Measurements from ENCODE around the gene MED13L.
"Not testable (repeated sequence)": the region's sequence is repeated elsewhere in the genome, so short reads cannot be mapped to it uniquely, and the experiment has no call there.

MED13L gene

GRCh38 chr12:116144384-116144783, 133.1 kb downstream of the MED13L start:
- DNase-seq = no peak

GRCh38 chr12:116143909-116144308, 133.6 kb downstream of the MED13L start:
- DNase-seq = no peak

GRCh38 chr12:116142936-116143898, 134.3 kb downstream of the MED13L start:
- DNase-seq = peak; percentile 54

GRCh38 chr12:116141833-116142162, 135.7 kb downstream of the MED13L start:
- no peak for DNase-seq

GRCh38 chr12:116141110-116141832, 136.2 kb downstream of the MED13L start:
- no peak for DNase-seq

GRCh38 chr12:116140529-116140928, 137.0 kb downstream of the MED13L start:
- no peak for DNase-seq

- DNase-seq = no peak
These were observed 138.7 kb downstream of the MED13L start for GRCh38 chr12:116138781-116139180.

GRCh38 chr12:116138364-116138763, 139.1 kb downstream of the MED13L start:
- DNase-seq = no peak

- no peak for DNase-seq
These were observed 140.2 kb downstream of the MED13L start for GRCh38 chr12:116137318-116137717.

- DNase-seq = no peak
These were observed 141.2 kb downstream of the MED13L start for GRCh38 chr12:116136340-116136739.

GRCh38 chr12:116135209-116135930, 142.1 kb downstream of the MED13L start:
- DNase-seq = no peak

GRCh38 chr12:116133636-116134214, 143.8 kb downstream of the MED13L start:
- no peak for DNase-seq

- DNase-seq = no peak
These were observed 144.3 kb downstream of the MED13L start for GRCh38 chr12:116133149-116133548.

GRCh38 chr12:116131987-116132386, 145.5 kb downstream of the MED13L start:
- DNase-seq = not testable (repeated sequence)

GRCh38 chr12:116131176-116131575, 146.3 kb downstream of the MED13L start:
- no peak for DNase-seq

- no peak for DNase-seq
These were observed 147.1 kb downstream of the MED13L start for GRCh38 chr12:116130431-116130830.

GRCh38 chr12:116128779-116129178, 148.7 kb downstream of the MED13L start:
- DNase-seq = no peak

GRCh38 chr12:116127859-116128258, 149.6 kb downstream of the MED13L start:
- no peak for DNase-seq

GRCh38 chr12:116126610-116127009, 150.9 kb downstream of the MED13L start:
- DNase-seq = no peak

GRCh38 chr12:116125956-116126566, 151.4 kb downstream of the MED13L start:
- DNase-seq = no peak

- DNase-seq = no peak
These were observed 152.4 kb downstream of the MED13L start for GRCh38 chr12:116125084-116125483.

- peak; percentile 29 for DNase-seq
These were observed 153.8 kb downstream of the MED13L start for GRCh38 chr12:116123451-116124258.

Data from GF-D8 (cell line).